GM12874 (cell line): Measurements from ENCODE around the gene KMT2D.

Experiments
- CTCF ChIP-seq: IDR thresholded peaks from 2 replicates; pipeline ENCODE4 v1.5.1; 2011; ENCODE audit warnings: low read depth, mild to moderate bottlenecking, control low read depth, low read length, moderate library complexity; ENCODE audit not compliant: insufficient read depth

The KMT2D gene

GRCh38 chr12:49092086-49092815 lies 31.7 kb upstream of the KMT2D start:
- peak; percentile 60 for TF ChIP-seq CTCF

- TF ChIP-seq CTCF: no peak
Measured at GRCh38 chr12:49091836-49092085, 31.2 kb upstream of the KMT2D start.

- TF ChIP-seq CTCF: no peak
Measured at GRCh38 chr12:49091056-49091835, 30.7 kb upstream of the KMT2D start.

GRCh38 chr12:49089821-49090773 lies 29.5 kb upstream of the KMT2D start:
- TF ChIP-seq CTCF: peak; percentile 57

GRCh38 chr12:49088932-49089330 lies 28.3 kb upstream of the KMT2D start:
- TF ChIP-seq CTCF: no peak

- TF ChIP-seq CTCF: peak; percentile 93
Measured at GRCh38 chr12:49088150-49088931, 27.7 kb upstream of the KMT2D start.
